HG03045 (cell line): ENCODE data around the gene CALHM3.

Source experiments
- ATAC-seq: cut with Tn5 transposase; IDR thresholded peaks from one replicate; pipeline ENCODE4 v1.9.1; 2021; ENCODE audit warnings: mild to moderate bottlenecking, moderate library complexity; ENCODE audit not compliant: unreplicated experiment

CALHM3 gene

DNA sequence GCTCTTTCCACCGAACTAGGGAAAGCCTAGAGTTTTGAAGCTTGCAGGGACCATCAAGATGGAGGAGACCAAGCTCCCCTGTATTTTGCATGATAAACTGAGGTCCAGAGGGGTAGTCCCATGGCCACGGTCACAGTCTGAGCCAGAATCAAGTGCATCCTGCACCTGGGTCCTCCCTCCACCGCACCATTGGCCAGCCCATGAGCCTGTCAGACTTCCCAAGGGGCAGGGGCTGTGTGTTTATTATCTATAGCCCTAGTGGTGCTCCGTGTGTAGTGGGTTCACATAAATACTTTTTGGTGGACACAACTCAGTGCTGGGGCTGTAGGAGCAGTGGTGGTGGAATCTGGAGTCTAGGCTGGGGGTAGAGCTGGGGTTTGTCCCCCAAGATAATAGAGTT lies 3.6 kb downstream of the CALHM3 start:
- ATAC-seq: no peak

DNA sequence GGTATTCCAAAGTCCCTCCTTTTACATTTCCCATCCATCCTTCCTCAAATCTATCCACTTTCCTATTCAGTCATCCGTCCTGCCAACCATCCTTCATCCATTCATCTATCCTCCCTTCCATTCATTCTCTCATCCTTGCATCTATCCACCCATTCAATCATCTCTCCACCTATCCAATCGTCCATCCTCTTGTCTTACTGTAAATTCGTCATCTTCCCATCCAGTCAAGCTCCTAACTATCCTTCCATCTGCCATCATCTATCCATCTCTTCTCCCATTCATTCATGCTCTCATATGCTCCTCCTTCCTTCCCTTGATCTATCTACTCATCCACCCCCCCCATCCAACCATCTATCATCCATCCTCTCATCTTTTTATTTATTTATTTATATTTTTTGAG lies 5.0 kb downstream of the CALHM3 start:
- no peak for ATAC-seq

DNA sequence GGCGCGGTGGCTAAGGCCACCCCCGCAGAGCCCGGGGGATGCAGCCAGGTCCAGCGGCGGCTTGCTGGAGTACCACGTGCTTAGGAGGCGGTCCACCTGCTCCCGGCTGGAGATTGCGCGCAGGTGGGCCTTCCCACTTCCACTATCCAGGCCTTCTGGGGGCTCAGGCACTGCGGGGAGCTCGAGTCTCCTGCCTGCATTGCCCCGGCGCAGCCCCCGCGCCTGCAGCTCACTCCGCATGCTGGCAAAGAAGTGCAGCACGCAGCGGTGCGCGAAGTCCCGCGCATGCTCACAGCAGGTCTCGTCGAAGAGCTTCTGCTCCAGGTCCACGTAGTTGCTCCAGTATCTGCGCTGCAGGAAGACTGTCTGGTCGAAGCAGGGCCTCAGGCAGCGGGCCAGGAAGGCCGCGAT lies 5.8 kb downstream of the CALHM3 start:
- ATAC-seq: no peak

DNA sequence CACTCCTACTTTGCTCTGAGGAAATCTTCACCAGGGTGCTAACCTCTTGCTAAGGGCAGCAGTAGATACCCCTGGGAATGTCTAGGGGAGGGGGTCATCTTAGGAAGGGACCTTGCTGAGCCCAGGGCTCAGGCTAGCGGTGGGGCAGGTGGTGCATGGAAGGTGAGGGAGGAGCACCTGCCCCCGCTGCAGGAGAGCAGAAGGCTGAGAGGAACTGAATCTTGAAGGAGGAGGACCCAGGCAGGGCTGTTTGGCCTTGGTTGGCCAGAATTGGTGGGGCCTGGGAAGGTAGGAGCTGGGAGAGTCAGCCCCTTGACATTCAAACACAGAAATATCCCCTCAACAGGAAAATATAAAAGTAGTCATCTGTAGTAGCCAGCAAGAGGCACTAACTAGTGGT lies 7.0 kb downstream of the CALHM3 start:
- peak; percentile 31 for ATAC-seq

DNA sequence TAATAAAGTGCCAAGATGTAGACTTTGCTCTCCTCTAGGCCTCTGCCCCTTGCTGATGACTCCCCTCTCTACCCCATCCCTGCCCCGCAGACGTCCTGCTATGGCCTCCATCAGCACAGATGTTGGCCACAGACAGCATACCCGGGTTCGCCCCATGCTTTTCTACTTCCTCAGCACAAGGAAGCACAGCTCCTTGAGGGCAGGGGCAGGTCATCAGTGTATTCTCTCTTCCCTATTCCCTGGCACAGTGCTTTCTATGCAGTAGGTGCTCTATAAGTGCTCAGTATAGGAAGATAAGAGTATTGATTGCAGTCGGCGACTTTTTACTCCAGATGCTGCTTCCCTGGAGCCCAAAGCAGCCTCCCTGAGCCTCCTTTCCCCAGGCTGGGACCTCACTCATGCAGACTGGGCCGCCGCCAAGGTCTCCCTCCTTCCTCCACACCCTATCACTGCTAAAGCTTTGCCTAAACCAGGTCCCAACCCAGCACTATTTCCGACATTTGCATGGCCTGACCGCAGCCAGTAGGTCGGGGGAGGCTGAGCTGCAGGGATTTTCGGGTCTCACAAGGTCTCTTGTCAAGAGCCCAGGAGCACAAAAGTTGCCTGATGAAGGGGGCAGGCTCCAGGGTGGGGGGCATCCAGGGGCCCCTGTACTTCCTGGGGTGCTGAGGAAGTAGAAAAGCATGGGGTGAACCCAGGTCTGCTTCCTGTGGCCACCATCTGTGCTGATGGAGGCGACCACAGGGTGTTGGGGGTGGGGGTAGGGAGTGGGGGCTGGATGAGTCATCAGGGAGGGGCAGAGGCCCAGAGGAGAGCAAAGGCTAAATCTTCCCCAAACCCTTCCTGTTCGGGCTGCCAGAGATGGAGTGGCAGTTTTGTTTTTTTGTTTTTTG lies 8.0 kb downstream of the CALHM3 start:
- peak; percentile 75 for ATAC-seq

DNA sequence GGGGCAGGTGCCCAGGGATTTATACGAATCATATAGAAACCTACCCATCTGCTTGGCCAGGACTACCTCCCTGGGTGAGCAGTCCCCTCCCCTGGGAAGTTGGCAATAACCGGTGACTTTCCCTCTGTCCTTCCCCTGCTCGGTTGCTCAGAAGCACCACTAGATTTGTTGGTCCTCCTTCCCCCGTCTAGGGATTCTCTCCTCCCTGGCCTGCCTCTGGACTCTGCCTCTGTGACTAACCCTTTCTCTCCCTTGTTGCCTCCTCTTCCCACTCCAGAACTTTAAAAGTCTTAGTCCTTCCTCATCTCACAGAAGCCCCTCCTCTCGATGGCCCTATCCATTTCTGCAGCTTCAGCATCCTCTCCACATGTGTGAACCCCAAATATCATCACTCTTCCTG lies 9.8 kb downstream of the CALHM3 start:
- ATAC-seq: no peak

DNA sequence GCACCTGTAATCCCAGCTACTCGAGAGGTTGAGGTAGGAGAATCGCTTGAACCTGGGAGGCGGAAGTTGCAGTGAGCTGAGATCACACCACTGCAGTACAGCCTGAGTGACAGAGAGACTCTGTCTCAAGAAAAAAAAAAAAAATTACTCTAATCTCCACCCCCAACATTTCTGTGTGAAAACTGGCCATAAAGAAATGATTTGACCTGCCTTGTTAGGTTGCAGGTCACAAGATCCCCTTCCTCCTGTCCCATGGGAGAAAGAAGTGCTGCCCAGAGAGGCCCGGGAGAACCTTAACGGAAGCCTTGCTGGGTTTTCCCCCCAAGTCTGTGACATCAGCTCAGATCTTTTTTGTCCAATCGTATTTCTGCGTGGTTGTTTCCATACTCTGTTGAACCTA lies 11.6 kb downstream of the CALHM3 start:
- no peak for ATAC-seq

DNA sequence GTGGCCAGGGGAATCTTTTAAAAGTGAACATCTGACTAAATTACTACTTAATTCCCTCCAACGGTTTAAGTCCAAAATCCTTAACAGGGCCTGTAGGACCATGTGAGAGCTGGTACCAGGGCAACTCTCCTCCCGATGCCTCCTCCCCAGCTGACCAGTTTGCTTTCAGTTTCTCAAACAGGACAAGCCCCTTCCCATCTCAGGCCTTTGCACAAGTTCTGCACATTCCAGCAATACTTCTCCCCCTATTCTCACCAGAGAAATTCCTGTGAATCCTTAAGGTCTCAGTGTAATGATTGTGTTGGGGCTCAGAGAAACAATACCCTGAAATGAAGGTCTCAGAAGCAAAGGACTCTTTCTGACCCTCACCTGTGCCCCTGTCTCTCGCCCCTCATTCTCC lies 12.3 kb downstream of the CALHM3 start:
- no peak for ATAC-seq

DNA sequence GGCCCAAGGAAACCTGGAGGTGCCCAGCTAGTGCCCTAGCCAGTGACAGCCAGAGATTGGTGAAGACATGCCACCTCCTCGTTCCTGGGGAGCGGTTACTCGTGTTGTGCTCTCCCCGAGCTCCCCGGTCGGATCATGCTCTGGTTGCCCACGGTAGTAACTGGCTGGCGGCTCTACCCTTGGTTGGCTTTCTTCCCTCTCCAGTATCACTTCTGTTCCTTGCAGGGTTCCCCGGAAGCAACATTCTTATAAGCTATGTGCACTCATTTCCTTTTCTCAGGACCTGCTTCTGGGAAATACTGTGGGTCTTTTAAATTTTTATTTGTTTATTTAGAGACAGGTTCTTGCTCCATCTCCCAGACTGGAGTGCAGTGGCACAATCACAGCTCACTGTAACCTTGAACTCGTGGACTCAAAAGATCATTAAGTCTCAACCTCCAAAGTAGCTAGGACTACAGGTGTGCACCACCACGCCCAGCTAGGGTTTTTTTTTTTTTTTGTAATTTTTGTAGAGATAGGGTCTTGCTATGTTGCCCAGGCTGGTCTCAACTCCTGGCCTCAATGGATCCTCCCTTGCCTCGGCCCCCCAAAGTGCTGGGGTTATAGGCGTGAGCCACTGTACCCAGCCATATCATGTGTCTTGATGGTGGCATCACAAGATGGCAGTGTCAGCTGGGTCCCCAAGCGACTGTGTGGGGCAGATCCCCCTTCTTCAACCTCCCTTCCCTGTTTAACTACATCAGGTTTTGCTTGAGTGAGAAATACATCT lies 13.4 kb downstream of the CALHM3 start:
- ATAC-seq: no peak

DNA sequence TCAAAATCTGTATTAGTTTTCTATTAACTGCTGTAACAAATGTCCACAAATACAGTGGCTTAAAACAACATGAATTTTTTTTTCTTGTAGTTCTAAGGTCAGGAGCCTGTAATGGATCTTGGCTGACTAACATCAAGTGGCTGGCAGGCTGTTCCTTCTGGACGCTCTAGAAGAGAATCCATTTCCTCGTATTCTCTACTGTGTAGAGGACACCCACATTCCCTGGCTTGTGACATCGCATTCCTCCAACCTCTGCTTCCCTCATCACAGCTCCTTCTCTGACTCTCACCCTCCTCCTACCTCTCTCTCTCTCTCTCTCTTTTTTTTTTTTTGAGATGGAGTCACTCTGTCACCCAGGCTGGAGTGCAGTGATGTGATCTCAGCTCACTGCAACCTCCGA lies 15.5 kb downstream of the CALHM3 start:
- no peak for ATAC-seq

DNA sequence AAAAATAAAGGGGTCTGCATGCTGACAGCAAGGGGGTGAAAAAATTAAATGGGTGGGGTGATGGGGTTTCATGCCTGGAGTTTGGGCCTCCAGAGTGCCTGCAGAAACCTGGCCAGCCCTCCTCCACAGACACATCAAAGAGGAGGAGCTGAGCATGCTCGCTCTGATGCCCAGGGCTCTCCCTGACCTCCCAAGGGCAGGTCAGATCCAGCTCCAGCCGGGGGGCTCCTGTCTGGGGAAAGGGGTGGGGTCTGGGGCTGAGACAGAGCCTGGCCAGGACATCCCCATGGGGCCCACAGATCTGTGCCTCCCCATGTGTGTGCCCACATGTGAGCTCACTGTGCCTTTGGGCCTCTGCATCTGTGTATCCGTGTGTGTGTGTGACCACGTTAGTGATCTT lies 19.4 kb downstream of the CALHM3 start:
- no peak for ATAC-seq

DNA sequence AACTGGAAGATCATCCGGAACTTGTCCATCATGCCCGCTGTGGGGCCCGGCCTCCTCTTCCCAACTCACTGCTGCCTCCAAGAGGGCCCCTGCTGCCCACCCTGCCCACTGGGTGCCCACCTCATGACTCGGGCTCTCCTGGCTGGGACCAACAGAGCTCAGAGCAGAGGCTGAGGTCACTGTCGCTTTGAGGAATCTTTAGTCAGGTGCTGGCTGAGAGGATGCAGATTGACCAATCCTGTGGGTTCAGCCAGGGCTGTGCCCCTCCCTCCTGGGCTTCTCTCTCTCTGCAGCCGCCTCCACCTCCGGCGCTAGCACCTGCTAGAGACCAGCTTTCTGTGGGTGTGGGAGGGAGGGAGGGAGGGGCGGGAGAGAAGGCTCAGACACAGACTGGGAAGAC lies 20.3 kb downstream of the CALHM3 start, which contains the start of gene CALHM1:
TSS of gene CALHM1 (minus strand) at position 181 of the 400 bp plus-strand sequence. CDS start at position 32, 149 bp downstream.
- ATAC-seq: peak; percentile 67

DNA sequence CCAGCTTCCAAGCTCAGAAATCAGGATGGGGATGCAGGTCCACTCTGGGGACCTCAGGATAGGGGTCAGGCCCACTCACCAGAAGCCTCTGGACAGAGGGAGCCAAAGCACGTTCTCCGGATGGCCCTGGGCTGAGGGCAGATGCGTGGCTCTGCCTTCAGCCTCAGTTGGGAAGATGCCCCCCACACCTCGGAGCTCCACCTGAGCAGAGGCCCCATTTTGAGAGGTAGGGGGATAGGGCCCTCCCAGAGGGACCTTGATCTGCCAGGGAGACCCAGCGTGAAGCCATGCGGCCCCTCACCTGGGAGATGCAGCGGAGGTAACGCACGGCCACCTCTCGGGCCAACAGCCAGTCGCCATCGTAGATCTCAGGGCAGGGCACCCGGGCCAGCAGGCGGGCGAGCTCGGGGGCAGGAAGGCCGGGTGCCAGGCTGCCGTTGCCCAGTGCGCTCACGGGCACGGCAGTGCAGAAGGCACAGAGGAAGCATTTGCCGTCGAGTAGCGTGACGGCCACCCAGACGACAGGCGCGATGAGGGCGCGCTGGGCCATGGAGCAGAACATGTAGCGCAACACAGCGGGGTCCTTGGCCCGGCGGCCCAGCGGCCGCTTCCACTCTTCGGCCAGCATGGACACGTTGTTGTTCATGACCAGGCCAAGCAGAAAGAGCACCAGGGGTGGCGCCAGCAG lies 21.0 kb downstream of the CALHM3 start:
- ATAC-seq: no peak

DNA sequence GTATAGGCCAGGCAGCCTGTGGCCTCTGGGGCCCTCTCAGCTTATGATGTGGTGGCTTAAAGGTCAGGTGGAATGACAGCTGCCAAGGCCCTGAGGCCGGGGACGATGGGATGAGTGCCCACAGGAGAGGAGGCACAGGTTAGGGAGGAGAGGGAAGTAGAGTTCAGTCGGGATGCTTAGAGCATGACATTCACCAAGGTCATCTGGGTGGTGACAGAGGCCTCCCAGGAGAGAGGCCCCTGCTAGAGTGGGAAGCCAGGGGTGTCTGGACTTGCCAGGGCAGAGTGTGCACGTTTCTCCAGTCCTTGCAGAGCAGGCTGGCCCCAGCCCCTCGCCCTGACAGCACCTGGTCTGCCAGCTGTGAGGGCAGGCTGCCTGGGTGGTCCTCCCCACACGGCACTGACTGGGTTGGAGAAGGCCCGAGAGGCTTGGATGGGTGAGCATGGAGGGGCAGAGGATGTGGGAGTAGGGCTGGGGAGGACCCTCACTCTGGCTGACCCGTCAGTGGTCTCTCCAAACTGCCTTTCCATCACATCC lies 21.8 kb downstream of the CALHM3 start:
- ATAC-seq: no peak

DNA sequence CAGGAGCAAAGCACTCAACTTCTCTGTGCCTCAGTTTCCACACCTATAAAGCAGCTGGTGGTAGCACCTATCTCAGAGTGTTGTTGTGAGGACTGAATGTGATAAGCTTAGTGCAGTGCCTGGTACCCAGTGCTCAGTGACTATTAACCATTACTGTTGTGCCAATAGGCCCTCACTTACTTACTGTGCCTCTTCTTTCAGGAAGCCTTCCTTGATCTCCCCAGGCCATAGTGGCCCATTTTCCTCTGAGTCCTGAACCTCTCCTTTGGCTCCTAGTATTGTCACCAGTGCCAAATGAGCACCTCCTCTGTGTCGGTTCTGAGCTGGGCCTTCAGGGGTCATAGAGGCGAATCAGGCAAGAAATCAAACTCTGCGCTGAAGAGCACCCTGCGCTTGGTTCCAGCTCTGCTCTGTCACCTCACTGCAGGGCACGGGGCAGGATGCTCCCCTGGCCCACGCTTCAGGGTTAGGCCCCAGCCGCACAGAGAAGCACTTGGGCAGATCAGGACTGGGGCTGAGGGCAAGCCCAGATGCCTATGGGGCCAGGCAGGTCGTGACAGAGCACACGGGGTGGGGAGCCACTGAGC lies 22.9 kb downstream of the CALHM3 start:
- ATAC-seq: no peak

DNA sequence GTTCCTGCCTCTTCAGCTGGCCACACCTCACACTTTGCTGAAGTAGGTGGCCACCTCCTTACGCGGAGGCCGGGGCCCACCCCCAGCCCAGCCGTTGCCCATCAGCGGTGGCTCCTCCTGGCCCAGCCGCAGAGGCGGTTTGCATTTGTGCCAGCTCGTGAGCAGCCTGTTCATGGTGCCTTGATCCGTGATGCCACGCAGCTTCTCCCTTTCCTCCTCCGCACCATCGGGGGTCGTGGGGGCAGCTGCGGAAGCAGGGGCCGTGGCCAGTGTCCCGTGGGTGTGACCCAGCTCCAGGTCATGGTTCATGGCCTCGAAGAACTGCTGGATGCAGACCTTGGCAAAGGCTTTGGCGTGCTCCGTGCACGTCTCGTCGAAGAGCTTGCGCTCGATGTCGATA lies 23.8 kb downstream of the CALHM3 start:
- no peak for ATAC-seq

DNA sequence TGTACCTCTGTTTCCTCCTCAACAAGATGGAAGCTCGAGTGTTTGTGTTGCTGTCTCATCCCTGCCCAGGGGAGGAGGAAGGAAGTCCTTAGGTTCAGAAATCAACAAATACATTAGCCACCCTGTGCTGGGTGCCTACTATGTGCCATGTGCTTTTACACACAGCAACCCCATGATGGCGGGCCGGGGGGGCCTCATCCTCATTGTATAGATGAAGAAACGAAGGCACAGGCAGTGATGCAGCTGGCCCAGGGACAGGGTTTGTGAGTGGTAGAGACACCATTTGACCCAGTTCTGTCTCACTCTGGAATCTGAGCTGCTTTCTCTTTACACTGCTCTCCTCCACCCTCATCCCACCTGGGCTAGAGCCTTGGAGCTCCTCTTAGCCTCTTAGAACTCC lies 25.0 kb downstream of the CALHM3 start:
- no peak for ATAC-seq

DNA sequence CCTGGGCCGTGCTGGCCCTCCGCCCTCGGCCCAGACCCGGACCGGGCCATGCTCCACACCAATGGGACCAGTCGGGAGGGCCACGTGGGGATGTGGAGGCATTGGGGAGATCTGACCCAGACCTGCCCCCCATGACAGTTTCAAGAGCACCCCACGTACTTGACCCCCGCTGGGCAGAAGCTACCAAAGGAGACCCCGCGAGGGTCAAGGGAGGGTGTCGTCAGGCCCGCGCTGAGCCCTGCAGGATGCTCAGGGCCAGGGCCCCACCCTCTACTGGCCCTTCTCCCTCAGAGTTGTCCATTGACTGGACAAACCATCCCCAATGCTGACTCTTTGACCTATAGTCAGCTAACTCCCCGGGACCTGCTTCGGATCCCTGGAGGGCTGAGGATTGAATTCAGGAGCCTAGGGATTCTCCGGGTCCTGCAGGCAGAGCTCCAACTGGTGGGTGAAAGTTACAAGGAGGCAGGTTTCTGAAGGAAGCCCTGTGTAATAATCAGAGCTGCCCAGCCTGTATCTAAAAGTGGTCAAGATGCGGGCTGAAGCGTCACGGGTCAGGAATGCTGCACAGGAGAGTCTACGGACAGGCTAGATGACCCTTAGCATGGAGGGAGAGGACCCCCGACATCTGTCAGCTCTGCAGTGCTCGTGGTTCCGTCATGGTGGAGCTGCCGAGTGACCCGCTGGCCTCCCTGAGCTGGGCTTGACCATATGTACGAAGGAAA lies 26.4 kb downstream of the CALHM3 start:
- ATAC-seq: no peak

DNA sequence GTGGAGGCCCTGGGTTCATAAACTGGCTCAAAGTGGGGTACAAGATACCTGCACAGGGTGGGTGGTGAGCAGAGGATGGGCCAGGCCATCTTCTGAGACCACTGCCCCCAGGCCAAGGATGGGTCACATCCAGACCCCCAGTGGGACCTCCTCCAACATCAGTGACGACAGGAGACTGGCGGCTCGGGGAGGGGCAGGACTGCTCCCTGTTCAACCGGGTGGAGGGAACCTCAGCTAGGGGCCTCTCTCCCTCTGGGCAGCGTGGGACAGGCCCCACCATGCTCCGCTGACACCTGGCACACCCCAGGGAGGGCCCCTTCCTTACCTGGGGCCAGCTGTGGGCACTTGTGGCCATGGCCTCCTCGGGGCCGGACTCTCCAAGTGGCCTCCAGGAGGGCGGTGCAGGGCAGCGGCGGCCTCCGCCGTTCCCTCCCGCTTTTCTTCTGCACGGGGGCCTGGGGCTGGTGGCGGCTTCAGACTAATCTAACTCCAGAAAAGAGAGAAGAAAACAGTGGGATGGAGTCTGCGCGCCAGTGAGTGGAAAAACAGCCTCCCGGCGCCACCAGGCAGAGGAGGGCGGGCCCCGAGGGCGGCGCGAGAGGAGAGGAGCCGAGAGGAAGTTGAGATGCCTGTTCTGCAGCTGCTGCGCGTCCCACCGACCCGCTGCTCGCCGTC lies 27.1 kb downstream of the CALHM3 start, which contains the start of gene CALHM2:
TSS of gene CALHM2 (minus strand) at position 540 of the 675 bp plus-strand sequence. CDS start 2,429 bp downstream, outside the sequence.
- peak; percentile 69 for ATAC-seq
